GM23338 (cell line): ENCODE data around the gene SHANK1.

ENCODE experiments used
- EZH2 ChIP-seq: fragments of 200-600 bp; sonication (generic); IDR thresholded peaks from one replicate; pipeline ENCODE4 v1.8.0; 2017; ENCODE audit warnings: antibody characterized with exemption, mild to moderate bottlenecking, low read depth; ENCODE audit not compliant: unreplicated experiment
- JUNB ChIP-seq: IDR thresholded peaks from one replicate; pipeline ENCODE4 v1.6.1; 2016; ENCODE audit warnings: antibody characterized with exemption; ENCODE audit not compliant: unreplicated experiment
- POLR2AphosphoS5 ChIP-seq: IDR thresholded peaks from 2 replicates; pipeline ENCODE4 v1.6.1; 2016; ENCODE audit warnings: antibody characterized with exemption, low read depth
- ZNF331 ChIP-seq: fragments of 250-450 bp; sonication (Bioruptor Pico); IDR thresholded peaks from 2 replicates; pipeline ENCODE4 v1.5.0; 2020; ENCODE audit warnings: low read depth, mild to moderate bottlenecking, moderate library complexity
- TF ChIP-seq, protein P1 (sequence below), 2 experiments: fragments of 200-600 bp in 1 of 2; sonication (generic) in 1 of 2; conservative IDR thresholded peaks; 2 replicates each; pipeline versions ENCODE4 v1.5.1 to v1.6.1; 2016 to 2017; ENCODE audit warnings: antibody characterized with exemption in 2 of 2, low read depth in 2 of 2, mild to moderate bottlenecking in 2 of 2, moderate library complexity in 1 of 2
- TF ChIP-seq, protein P2 (sequence below): IDR thresholded peaks from one replicate; pipeline ENCODE4 v1.6.1; 2018; ENCODE audit warnings: antibody characterized with exemption; ENCODE audit not compliant: unreplicated experiment

DNA sequence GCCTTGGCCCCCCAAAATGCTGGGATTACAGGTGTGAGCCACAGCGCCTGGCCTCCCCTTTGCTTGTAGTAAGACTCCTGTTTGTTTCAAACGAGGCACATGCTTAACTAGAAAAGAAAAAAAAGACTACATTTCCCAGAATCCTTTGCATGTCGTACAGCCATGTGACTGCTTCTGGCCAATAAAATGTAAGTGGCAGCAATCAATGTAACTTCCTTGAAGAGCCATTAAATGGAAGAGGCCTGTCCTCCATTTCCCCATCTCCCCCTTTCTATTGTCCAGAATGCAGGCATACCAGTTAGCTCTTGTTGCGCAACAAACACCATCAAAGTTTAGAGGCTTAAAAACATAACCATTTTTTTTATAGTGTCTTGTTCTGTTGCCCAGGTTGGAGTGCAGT is 40.3 kb upstream of the SHANK1 start:
- no peak for TF ChIP-seq EZH2
- TF ChIP-seq, protein P1, sequence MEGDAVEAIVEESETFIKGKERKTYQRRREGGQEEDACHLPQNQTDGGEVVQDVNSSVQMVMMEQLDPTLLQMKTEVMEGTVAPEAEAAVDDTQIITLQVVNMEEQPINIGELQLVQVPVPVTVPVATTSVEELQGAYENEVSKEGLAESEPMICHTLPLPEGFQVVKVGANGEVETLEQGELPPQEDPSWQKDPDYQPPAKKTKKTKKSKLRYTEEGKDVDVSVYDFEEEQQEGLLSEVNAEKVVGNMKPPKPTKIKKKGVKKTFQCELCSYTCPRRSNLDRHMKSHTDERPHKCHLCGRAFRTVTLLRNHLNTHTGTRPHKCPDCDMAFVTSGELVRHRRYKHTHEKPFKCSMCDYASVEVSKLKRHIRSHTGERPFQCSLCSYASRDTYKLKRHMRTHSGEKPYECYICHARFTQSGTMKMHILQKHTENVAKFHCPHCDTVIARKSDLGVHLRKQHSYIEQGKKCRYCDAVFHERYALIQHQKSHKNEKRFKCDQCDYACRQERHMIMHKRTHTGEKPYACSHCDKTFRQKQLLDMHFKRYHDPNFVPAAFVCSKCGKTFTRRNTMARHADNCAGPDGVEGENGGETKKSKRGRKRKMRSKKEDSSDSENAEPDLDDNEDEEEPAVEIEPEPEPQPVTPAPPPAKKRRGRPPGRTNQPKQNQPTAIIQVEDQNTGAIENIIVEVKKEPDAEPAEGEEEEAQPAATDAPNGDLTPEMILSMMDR (conservative IDR thresholded peaks at IDR 0.05; ENCODE audit: low read depth in 2 of 2), result no peak
- TF ChIP-seq, protein P2, sequence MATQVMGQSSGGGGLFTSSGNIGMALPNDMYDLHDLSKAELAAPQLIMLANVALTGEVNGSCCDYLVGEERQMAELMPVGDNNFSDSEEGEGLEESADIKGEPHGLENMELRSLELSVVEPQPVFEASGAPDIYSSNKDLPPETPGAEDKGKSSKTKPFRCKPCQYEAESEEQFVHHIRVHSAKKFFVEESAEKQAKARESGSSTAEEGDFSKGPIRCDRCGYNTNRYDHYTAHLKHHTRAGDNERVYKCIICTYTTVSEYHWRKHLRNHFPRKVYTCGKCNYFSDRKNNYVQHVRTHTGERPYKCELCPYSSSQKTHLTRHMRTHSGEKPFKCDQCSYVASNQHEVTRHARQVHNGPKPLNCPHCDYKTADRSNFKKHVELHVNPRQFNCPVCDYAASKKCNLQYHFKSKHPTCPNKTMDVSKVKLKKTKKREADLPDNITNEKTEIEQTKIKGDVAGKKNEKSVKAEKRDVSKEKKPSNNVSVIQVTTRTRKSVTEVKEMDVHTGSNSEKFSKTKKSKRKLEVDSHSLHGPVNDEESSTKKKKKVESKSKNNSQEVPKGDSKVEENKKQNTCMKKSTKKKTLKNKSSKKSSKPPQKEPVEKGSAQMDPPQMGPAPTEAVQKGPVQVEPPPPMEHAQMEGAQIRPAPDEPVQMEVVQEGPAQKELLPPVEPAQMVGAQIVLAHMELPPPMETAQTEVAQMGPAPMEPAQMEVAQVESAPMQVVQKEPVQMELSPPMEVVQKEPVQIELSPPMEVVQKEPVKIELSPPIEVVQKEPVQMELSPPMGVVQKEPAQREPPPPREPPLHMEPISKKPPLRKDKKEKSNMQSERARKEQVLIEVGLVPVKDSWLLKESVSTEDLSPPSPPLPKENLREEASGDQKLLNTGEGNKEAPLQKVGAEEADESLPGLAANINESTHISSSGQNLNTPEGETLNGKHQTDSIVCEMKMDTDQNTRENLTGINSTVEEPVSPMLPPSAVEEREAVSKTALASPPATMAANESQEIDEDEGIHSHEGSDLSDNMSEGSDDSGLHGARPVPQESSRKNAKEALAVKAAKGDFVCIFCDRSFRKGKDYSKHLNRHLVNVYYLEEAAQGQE, result no peak
- TF ChIP-seq POLR2AphosphoS5, result no peak
- no peak for TF ChIP-seq JUNB
- no peak for TF ChIP-seq ZNF331 (CRISPR knock-in tag)
